NCI-H2081 (cell line): Measurements from ENCODE around the gene FHIP1A.
"Not testable (repeated sequence)": the region's sequence is repeated elsewhere in the genome, so short reads cannot be mapped to it uniquely, and the experiment has no call there.

Experiments used
- DNase-seq, 2 experiments: peaks; one replicate each; lab custom pipeline; 2025; lab: John Stamatoyannopoulos, UW

The FHIP1A gene

DNA sequence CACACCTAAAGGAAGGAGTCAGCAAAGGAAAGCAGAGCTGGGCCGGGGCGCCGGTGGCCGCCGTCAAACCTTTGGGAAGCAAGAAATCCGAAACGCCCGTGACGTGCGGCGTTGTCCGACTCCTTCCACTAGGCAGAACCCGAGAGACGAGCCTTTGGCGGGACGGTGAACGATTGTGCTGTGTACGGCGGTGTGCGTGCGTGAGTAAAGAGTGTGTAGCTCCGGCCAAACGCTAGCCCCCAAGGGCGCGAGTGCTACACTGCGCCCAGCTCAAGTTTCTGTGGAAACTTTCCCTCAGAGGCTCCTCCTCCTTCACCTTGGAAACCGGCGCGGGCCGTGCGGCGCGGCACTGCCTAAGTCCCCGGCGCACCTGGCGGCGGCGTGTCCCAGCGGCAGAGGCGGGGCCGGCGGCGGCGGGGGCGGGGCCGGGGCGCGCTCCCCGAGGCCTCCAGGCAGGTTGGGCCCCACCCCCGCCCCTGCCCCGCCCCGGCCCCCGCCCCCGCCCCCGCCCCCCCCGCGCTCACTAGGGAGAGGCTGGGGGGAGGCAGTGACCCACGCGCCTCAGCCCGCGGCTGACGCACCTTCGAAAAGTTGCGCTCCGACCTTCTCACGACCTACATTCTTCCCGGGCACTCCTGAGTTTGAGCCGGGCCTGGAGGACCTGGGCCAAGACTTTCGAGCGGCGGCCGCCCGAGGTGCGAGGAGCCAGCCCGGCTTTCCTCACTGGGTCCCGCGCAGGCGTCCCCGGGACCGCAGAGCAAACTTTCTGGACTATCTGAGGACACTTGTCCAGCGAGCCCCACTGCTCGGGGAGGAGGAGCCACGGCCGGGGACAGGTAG lies at the start of gene FHIP1A:
Gene FHIP1A (plus strand): TSS at position 547 of the 840 bp plus-strand sequence. CDS start 157,084 bp downstream, outside the sequence.
- peak; percentile 79 to 87 for DNase-seq

DNA sequence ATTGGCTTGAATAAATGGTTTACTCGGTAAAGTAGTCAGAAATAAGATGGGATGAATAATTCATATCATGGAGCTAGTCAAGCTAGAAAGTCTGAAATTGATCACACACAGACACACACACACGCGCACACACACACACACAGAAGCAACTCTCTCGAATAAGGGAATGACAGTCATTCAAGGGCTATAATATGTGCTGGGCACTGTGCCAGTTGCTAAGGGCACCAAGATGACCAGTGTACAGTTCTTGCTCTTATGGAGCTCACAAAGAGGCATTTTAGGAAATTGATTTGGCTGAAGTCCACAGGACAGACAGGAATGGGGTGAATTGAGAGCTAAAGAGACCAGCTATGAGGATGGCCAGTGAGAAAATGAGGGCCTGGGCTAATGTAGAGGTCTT lies 49.4 kb upstream of the FHIP1A start:
- DNase-seq, result no peak

DNA sequence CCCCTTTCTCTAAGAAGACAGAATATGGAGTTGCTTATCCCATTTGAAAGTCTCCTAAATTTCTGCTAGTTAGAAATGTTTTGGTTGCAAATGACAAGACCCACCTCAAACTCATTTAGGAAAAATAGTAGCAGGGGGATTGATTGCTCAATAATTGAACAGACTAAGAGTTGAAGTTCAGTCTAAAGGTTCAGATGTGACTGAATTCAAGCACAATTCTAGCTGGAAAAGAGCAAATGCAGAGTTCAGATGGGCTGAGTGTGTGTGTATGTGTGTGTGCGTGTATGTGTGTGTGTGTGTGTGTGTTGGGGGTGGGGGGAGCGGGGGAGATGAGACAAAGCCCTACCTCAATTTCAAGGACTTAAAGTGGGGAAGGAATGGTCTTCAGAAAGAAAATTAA lies 47.9 kb upstream of the FHIP1A start:
- DNase-seq, result no peak

DNA sequence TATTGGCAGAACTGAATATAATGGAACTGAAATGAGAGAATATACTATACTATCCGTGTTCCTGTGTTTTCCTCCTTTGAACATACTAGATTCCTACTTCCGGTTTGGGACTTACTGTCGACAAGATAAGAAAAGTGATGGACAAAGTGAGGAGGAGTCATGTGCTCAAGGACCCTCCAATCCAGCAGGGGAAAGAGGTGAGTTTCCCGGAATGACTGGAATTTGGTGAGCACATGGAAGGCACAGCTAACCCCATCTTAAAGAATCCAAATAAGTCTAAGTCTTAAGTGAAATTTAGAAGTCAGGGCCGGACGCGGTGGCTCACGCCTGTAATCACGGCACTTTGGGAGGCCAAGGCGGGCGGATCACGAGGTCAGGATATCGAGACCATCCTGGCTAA lies 47.0 kb upstream of the FHIP1A start:
- no peak for DNase-seq

DNA sequence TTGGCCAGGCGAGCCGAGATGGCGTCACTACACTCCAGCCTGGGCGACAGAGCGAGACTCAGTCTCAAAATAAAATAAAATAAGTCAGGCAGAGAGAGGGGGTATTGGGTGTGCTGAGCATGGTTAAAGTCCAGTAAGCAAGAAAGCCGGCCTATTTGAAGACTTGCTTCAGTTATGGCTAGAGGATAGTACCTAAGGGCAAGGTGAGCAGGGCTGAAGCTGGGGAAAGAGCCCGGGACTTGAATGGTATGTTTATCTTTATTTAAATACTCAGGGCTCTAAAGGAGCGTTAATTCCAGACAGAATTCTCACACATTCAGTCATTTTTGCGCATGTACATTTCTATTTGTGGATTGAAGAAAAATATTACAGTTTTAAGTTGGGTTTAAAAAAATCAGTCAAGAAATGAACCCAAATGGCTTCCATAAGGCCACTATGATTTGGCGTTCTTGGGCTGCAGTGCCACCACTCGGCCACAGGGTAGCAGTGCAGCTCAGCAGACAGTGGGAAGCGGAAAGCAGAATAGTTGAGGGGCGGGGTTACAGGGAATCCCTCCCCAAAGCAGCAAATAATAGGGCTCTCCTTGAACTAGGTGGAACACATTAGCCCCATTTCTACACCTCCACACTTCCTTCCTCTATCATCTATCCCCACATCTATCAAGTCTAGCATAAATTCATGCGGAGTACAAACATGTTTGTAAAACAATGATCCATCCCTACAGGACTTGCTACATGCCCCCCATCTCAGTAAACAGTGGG lies 46.4 kb upstream of the FHIP1A start:
- DNase-seq, result peak; percentile 80 to 81

DNA sequence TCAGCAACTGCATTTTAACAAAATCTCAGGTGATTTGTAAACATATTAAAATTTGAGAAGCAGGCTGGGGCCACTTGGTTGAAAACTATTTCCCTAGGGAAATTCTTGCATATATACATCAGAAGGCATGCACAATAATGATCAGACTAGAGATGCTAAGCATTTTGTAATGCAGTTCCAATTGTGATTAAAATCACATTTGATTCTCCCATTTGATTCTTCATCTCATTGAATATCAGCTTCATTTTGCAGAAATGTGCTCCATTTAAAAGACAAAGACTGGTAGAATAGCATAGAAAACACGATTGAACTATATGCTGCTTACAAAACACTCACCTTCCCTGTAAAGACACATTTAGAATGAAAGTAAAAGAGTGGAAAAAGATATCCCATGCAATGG lies 32.4 kb upstream of the FHIP1A start:
- DNase-seq, result no peak

DNA sequence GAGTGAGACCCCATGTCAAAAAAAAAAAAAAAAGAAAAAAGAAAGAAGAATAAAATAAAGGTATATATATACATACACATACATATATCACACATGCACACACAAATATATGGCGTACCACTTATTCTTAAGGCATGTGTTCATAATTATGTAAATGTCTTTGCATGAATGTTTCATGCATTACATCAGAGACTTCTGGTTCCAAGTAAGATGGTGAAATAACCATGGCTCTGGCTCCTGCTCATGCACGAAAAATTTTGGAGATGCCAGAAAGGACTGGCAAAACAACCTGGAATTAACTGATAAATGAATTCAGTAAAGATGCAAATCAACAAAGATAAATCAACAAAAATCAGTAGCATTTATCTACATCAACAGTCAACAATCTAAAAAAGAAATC lies 19.7 kb upstream of the FHIP1A start:
- no peak for DNase-seq

DNA sequence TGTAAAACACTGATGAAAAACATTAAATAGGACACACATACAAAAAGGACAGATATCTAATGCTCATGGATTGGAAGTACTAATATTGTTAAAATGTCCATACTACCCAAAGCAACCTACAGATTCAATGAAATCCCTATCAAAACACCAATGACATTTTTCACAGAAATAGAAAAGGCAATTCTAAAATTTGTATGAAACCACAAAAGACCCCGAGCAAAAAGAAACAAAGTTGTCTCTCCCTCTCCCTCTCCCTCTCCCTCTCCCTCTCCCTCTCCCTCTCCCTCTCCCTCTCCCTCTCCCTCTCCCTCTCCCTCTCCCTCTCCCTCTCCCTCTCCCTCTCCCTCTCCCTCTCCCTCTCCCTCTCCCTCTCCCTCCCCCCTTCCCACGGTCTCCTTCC lies 19.2 kb upstream of the FHIP1A start:
- DNase-seq, result not testable (repeated sequence)

DNA sequence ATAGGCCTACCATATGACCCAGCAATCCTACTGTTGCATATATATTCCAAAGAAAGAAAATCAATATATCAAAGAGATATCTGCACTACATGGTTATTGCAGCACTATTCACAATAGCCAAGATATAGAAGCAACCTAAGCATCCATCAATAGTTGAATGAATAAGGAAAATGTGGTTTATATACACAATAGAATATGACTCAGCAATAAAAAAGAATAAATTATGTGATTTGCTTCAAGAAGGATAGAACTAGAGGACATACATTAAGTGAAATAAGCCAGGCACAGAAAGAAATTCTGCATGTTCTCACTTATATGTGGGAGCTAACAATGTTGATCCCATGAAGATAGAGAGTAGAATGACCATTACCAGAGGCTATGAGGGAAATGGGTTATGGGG lies 13.1 kb upstream of the FHIP1A start:
- DNase-seq, result no peak

DNA sequence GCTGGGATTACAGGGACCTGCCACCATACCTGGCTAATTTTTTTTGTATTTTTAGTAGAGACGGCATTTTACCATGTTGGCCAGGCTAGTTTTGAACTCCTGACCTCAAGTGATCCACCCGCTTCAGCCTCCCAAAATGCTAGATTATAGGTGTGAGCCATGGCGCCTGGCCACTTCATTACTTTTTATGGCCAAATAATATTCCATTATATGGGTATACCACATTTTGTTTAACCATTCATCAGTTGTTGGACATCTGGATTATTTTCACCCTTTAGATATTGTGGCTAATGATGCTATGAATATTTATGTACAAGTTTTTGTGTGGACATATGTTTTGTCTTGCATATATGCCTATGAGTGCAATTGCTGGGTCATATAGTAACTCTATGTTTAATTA lies 8.6 kb upstream of the FHIP1A start:
- no peak for DNase-seq

DNA sequence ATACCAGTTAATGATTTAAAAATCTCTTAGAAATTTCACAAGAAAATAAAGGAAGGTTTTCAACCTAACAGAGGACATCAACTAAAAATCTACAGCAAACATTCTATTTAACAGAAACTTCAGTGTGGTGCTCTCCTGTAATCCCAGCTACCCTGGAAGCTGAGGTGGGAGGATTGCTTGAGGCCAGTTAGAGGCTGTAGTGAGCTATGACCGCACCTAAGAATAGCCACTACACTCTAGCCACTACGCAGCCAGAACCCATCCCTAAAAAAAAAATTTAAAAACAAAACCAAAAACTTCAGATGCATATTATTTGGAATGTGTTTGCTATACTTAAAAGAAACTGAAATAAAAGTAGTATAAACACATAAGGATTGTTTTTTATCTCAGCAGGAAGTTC lies 7.2 kb upstream of the FHIP1A start:
- no peak for DNase-seq

DNA sequence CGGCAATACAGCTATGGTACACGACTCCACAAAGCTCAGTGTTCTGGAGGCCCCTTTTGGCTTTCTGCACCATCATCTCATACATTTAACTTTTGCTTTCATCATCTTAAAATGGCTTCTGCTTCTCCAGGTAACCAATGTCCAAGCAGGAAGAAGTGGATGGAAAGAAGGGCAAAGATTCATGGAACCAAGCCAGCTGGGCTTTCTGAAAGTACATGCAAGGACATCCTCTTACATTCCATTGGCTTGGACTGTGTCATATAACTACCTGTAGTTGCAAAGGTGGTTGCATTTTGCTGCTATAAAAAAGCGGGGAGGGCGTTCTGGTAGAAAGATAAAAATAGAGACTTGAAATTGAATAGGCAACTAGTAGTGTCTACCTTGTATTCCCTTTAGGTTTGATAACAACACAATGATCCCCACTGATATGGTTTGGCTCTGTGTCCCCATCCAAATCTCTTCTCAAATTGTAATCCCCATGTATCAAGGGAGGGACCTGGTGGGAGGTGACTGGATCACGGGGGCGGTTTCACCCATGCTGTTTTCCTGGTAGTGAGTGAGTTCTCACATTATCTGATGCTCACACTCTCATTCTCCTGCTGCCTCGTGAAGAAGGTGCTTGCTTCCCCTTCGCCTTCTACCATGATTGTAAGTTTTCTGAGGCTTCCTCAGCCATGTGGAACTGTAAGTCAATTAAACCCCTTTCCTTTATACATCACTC lies 6.7 kb upstream of the FHIP1A start:
- no peak for DNase-seq

DNA sequence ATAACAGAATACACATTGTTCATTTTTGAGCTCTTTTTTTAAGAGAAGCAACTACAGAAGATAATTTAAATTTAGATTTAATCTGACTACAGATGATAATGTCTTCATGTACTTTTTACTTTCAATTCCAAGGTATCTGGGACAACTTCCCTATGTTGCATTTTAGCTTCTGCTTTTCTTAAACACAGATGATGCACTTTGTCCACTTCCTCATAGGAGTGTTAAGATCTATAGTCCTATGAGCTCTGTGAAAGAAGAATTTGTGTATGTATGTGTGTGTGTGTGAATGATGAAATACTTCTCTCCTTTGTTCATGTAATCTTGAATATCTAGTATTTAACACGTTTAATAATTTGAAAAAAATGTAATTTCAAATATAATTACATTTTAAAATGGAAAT lies 5.3 kb upstream of the FHIP1A start:
- DNase-seq, result no peak

DNA sequence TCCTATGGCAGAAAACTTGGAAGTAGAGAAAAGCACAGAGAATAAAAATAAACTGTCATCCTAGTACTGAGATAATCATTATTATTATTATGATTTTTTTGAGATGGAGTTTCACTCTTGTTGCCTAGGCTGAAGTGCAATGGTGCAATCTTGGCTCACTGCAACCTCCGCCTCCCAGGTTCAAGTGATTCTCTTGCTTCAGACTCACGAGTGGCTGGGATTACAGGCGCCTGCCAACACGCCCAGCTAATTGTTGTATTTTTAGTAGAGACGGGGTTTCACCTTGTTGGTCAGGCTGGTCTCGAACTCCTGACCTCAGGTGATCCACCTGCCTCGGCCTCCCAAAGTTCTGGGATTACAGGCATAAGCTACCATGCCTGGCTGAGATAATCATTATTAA lies 4.2 kb upstream of the FHIP1A start:
- not testable (repeated sequence) for DNase-seq

DNA sequence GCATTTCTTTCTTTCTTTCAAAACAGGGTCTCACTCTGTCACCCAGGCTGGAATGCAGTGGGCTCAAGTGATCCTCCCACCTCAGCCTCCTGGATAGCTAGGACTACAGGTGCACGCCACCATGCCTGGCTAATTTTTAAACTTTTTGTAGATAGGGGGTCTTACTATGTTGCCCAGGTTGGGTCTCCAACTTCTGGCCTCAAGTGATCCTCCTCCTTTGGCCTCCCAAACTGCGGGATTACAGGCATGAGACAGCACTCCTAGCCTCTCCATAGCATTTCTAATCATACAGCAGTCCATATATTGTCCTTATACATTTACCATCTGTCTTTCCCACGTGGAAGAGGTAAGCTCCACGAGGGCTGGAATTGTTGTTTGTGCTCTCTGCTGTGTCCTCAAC lies 2.0 kb upstream of the FHIP1A start:
- DNase-seq, result no peak

DNA sequence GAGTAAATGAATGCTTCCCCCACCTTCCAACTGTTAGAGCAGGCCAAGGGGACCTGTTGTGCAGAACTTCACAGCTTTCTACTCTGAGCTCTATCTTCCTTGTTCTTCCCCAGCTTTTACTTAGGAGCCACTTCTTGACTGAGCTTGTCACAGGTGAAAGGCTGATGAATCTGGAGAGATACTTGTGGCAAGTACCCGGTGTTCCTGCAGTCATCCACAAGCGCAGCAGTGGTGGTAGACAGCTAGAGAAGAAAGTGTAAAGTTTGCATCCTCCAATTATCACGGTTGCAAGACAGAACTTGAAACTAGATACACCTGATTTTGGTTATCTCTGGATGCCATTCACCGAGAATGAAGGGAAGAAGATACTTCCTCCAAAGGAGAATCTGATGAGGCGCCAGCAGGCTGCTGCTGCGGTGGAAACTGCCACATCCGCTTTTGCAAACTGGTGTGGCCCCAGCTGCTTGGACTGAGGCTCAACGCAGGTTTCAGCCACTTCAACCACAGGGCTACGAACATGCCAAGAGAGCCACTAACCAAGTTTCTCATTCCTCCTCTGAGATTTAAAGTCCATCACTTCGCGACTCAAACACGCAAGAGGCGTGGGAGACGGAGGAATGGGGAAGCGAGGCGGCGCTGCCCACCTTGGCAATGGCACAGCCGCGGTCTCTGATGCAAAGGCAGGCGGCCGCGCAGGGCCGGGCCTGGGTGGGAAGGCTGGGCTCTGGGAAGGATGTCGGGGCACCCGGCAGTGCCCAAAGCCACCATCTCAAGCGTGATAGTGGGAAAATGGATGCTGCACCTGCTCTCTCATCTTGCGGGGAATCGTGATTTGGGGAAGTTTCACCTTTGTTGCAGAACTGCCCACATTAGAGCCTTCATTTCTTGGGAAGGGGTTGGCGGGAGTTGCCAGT lies 1.3 kb upstream of the FHIP1A start:
- no peak for DNase-seq

DNA sequence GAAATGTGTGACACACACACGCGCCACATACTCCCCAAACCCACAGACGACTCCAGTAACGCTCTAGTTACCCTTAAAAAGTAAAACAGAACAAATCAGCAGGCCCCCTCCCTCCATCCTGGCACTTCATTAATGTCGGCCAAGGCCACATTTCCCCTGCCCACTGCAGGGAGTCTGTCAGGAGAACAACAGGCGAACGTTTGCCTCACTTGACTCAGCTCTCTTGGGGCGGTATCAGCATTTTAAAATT lies 671 bp upstream of the FHIP1A start:
- no peak for DNase-seq

DNA sequence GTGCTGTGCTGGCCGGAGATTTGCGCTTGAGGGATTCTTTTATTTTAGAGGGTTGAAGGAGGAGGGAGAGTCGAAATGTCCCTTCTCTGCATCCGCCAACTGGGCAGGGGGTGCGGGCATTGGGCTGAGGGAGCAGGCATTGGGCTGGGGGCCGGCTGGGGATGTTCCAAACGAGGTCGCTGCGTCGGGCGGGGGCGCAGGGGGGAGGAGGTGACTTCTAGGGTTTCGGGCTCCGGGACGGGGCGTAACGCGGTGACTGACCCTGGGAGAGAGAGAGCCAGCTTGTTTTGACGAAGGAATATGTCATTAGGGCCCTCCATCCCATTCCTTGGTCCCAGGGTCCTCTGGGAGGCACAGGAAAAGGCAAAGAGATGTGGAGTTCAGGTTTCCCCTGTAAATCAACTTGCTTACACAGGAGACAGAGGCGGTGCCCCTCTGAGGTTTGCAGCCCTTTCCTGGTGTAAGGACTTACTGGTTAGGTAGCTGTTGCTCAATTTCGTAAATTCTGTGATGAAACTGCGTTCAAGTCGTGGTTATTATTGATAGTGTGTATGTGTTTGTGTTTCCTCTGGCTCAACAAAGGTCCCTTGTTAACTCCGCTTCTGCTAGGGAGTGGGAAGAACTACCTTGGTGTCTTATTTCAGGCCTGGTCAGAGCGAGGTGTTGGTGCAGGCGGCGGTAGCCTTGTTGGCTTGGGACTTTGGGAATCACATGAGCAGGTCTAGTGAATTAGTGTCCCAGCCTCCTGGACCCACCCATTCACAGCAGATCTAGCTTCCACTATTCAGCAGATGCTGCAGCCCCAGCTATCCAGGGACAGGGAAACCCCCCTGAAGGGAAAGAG lies 716 bp downstream of the FHIP1A start:
- DNase-seq, result peak in 1 of 2 experiments; percentile 15

DNA sequence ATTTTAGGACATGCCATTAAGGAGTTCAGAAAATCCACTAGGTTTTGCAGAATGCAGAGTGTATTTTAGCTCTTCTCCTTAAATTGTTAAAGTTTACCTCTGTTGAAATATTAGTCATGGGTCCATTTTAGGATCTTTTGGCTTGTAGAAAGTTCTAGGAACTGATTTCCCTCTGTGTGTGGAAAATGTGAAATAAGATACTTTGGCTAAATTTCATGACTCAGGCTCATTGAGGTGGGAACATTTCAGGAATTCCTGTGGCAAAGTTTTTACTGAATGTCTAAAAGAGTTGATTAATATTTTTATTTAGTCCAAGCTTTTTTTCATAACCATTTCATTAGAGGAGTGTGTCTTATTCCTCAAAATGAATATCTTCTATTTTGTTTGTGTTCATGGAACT lies 7.0 kb downstream of the FHIP1A start:
- DNase-seq, result no peak

DNA sequence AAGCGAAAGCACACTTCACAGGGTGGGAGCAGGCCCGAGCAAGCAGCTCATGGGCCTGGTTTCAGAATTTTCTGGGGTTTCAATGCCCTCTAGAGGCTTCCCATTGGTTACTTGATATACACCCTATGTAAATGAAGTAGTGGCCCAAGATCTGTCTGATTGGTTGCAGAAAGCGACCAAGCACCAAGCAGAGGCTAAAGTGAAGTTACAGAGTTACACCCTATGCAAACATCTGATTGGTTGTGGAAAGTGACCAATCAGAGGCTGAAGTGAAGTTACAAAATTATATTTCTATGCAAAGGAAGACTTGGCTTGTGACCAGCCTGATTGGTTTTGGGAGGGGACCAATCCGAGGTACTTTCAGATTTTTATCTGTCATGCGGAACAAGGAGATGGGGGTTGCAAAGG lies 8.2 kb downstream of the FHIP1A start:
- DNase-seq, result no peak

DNA sequence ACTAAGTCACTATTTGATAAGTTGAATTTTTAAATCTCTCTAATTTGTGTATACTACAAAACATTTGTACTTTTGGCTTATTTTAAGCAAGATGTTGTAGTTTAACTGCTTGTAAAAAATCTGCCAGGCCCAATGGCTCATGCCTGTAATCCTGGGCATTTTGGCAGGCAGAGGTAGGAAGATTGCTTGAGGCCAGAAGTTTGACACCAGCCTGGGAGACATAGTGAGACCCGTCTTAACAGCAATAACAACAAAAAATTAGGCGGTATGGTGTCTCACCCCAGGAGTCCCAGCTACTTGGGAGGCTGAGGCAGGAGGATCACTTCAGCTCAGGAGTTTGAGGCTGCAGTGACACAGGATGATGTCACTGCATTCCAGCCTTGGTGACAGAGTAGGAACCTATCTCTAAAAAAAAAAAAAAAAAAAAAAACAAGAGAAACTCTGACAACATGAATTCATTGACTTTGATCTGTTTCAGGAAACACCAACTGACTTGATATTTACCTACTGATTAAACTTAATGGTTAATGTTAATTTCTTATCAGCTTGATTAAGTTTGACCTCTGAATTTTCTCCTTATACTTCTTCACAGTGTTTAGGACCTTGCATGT lies 8.9 kb downstream of the FHIP1A start:
- no peak for DNase-seq
